Activated CD4-positive, alpha-beta T cell treated with anti-CD3 and anti-CD28 coated beads, Interleukin-2, amount 50 U/mL, for 48 hours (primary cell): ENCODE measurements around the gene RAP1GAP2.
"Not testable (repeated sequence)": the region's sequence is repeated elsewhere in the genome, so short reads cannot be mapped to it uniquely, and the experiment has no call there.

Experiments used
- DNase-seq, 2 experiments: peaks; one replicate each; pipeline ENCODE4 v3.0.0-alpha.2; 2020

Gene RAP1GAP2

GRCh38 chr17:3063507-3063906, 267.3 kb downstream of the RAP1GAP2 start, which contains the start of gene OR1D5:
Gene OR1D5 (minus strand): TSS chr17:3063607. CDS start chr17:3063607, 0 bp downstream.
- DNase-seq, result not testable (repeated sequence)

DNA sequence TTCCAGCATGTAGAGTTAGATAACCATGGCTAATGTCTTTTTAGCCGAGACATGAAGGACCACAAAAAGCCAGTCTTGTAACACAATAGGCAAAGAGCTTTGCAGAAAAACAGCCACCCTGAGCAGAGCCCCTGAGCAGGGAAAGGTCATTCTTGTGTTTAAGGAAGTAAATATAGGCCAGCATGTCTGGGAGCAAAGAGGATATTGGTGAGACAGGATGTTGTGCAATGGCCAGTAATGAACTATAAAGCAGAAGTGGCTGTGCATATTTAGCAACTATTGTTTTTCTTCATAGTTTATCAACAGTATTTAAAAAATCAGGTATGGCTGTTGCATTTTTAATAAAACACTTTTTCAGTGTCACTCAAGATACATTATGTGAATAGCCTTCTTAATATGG, 269.0 kb downstream of the RAP1GAP2 start:
- DNase-seq, result not testable (repeated sequence)

- not testable (repeated sequence) for DNase-seq
These were observed 277.6 kb downstream of the RAP1GAP2 start for GRCh38 chr17:3073850-3074249.
